Adrenal gland (tissue), 5 donors: ENCODE measurements around the gene SPECC1L.

Experiments
- CTCF ChIP-seq, 6 experiments: fragments of 450-650 bp in 4 of 6; fragments of 200-600 bp in 2 of 6; sonication (generic) in 1 of 6; IDR thresholded peaks; 1 replicate in 5 of 6; 2 replicates in 1 of 6; pipeline versions ENCODE4 v1.5.1 to v1.8.0; 2016 to 2021; ENCODE audit warnings: antibody characterized with exemption in 6 of 6, mild to moderate bottlenecking in 2 of 6, moderate library complexity in 1 of 6
- POLR2A ChIP-seq, 2 donors: fragments of 450-650 bp; IDR thresholded peaks; one replicate each; pipeline ENCODE4 v1.6.1; 2017; ENCODE audit warnings: antibody characterized with exemption in 2 of 2, mild to moderate bottlenecking in 2 of 2, moderate library complexity in 1 of 2
- donor health status: DM: no; HTN: no; CAD: no.

DNA sequence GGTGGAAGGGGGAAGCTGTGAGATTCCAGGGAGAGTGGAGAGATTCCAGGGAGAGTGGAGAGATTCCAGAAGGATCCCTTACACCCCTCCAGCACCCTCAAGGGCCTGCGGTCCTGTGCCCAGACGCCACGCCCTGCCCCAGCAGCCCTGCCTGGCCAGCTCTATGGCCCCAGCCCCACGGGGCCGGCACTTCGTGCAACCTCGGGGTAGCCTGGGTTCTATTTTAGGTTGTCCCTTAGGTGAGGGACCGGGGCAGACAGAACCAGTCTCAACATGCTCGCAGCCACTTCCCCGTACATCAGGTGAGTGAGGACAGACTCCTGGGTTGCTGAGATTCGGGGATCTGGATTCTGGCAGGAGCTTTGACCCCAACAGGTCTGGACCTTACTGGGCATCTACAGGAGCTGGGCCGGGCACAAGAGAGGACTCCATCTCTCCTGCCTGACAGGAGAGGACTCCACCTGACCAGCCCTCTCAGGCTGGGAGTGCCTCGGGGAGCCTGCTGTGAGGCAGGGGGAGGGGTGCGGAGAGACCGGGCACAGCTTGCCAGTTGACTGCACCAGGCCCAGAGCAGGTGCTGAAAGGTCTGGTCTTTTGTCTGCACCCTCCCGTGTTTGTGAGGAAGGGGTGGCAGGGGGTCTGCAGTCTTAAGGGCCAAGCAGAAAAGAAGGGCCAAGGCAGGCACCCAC is 148.3 kb downstream of the SPECC1L start:
- no peak for TF ChIP-seq CTCF (IDR thresholded peaks at IDR 0.05)
- TF ChIP-seq POLR2A (IDR thresholded peaks at IDR 0.05) = no peak
